22Rv1 (cell line): ENCODE results near the gene SIK2.

Experiments
- ZFX ChIP-seq: fragments of 450-650 bp; IDR thresholded peaks from 2 replicates; pipeline ENCODE4 v1.6.1; 2017; ENCODE audit warnings: antibody characterized with exemption, borderline replicate concordance
- TF ChIP-seq, protein P1 (sequence below): fragments of 450-650 bp; IDR thresholded peaks from 2 replicates; pipeline ENCODE4 v1.5.1; 2017; ENCODE audit warnings: mild to moderate bottlenecking

DNA sequence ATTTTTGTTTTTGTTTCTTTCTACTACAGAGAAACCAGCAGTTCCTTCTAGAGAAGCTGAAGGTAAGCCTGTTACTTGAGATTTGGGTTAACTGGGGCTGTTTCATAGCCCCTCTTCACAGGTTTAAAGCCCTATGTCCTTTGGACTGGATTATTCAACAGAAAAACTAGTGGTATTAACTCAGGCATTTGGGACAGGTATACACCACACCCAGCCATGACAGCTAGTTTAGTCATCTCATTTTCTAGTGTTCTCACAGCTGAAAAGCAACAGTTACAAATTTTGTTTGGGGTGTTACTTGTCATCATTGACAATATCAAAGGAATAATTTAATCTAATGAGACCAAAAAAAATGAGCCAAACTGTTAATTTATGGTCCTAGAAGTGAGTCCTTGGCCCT, 47.7 kb upstream of the SIK2 start:
- TF ChIP-seq, protein P1, sequence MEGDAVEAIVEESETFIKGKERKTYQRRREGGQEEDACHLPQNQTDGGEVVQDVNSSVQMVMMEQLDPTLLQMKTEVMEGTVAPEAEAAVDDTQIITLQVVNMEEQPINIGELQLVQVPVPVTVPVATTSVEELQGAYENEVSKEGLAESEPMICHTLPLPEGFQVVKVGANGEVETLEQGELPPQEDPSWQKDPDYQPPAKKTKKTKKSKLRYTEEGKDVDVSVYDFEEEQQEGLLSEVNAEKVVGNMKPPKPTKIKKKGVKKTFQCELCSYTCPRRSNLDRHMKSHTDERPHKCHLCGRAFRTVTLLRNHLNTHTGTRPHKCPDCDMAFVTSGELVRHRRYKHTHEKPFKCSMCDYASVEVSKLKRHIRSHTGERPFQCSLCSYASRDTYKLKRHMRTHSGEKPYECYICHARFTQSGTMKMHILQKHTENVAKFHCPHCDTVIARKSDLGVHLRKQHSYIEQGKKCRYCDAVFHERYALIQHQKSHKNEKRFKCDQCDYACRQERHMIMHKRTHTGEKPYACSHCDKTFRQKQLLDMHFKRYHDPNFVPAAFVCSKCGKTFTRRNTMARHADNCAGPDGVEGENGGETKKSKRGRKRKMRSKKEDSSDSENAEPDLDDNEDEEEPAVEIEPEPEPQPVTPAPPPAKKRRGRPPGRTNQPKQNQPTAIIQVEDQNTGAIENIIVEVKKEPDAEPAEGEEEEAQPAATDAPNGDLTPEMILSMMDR, result no peak
- TF ChIP-seq ZFX, result no peak
